Esophagus (tissue), 2 donors: ENCODE results near the gene DUSP12. TPM values are rescaled to one million over a fixed set of nuclear protein-coding genes. Genes with fewer than 3 reads are reported as not detected.

Experiments used
- H3K27ac ChIP-seq, 2 donors: one replicate each; pipeline ENCODE4 v1.5.1; 2013; ENCODE audit warnings: low read depth in 2 of 2, mild to moderate bottlenecking in 2 of 2, inconsistent platforms in 1 of 2, low read length in 1 of 2, moderate library complexity in 1 of 2
- H3K27me3 ChIP-seq, 2 donors: one replicate each; pipeline ENCODE4 v1.6.1; 2013; ENCODE audit warnings: low read length in 2 of 2, control low read depth in 1 of 2, mild to moderate bottlenecking in 1 of 2; ENCODE audit not compliant: insufficient read depth in 2 of 2, control insufficient read depth in 1 of 2
- H3K36me3 ChIP-seq, 2 donors: one replicate each; pipeline ENCODE4 v1.6.1; 2013; ENCODE audit warnings: low read length in 1 of 2; ENCODE audit not compliant: control insufficient read depth in 2 of 2, insufficient read depth in 2 of 2
- H3K4me1 ChIP-seq, 2 donors: one replicate each; pipeline ENCODE4 v1.6.1; 2013; ENCODE audit warnings: low read length in 1 of 2; ENCODE audit not compliant: control insufficient read depth in 2 of 2, insufficient read depth in 2 of 2
- H3K4me3 ChIP-seq, 2 donors: one replicate each; pipeline ENCODE4 v1.5.1; 2013; ENCODE audit warnings: low read length in 2 of 2, mild to moderate bottlenecking in 2 of 2, low read depth in 1 of 2, moderate library complexity in 1 of 2
- H3K9me3 ChIP-seq, 2 donors: one replicate each; pipeline ENCODE4 v1.6.1; 2013; ENCODE audit warnings: mild to moderate bottlenecking in 2 of 2, low read depth in 1 of 2, low read length in 1 of 2, moderate library complexity in 1 of 2; ENCODE audit not compliant: control insufficient read depth in 2 of 2, insufficient read depth in 1 of 2
- WGBS, 2 donors: extraction: QIAGEN DNeasy Blood & Tissue Kit; methylation state at CpG; one replicate each; pipeline ENCODE4 v1.1.7; 2013; 5-methylcytosine and 5-hydroxymethylcytosine counted together
- polyA plus RNA-seq, 2 donors: library from polyadenylated mRNA; stranded (reverse); fragments of 200-250 nt; gene quantifications; one replicate each; pipeline ENCODE4 v1.2.3, GENCODE V29; 2013
- donor health status: healthy with polysubstance abuse.
- donor health status: Bipolar disorder and iron deficiency.

Gene DUSP12
- polyA plus RNA-seq, 2 donors, result 6.5 to 14.5 TPM

DNA sequence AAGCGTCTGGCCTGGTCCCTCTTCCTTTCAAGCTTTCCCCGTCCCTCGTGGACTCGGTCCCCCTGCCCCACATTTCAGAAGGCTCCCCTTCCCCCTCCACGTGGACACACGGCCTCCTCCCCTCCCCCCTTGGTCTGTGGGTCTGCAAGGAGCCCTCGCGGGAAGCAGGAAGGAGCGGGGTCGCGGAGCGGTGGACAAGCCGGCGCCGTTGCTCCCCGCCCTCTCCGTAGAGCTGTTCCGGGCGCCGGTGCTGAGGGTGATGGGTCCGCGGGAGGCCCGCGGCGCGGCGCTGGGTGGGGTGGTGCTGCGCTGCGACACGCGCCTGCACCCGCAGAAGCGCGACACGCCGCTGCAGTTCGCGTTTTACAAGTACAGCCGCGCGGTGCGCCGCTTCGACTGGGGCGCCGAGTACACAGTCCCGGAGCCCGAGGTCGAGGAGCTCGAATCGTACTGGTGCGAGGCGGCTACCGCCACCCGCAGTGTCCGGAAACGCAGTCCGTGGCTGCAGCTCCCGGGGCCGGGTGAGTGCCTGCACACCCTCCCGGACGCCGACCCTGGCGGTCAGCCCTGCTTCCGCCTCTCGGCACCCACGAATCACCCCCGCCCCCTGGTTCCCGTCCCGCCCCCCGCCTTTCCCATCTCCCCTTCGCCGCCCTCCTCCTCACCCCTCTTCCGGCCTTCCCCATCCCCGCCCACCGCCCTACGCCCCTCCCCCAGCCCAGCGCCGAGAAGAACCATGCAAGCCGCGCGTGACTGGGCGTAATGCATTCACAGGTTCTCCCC, 22.9 kb upstream of the DUSP12 start:
- Histone ChIP-seq H3K36me3 (no peaks in the 10 kb centered on the region), H3K9me3 (no peaks in the 10 kb centered on the region), H3K4me1 (peaks cover 3 to 8% of the 10 kb centered on the region in 2 donors), H3K27me3 (no peaks in the 10 kb centered on the region), H3K27ac (peak overlapping the region; percentile 85 to 87), H3K4me3 (peak overlapping the region; percentile 65 to 79)
- WGBS, 2 donors, result 1% methylated on average over 72 to 83 of the region's 83 CpGs

DNA sequence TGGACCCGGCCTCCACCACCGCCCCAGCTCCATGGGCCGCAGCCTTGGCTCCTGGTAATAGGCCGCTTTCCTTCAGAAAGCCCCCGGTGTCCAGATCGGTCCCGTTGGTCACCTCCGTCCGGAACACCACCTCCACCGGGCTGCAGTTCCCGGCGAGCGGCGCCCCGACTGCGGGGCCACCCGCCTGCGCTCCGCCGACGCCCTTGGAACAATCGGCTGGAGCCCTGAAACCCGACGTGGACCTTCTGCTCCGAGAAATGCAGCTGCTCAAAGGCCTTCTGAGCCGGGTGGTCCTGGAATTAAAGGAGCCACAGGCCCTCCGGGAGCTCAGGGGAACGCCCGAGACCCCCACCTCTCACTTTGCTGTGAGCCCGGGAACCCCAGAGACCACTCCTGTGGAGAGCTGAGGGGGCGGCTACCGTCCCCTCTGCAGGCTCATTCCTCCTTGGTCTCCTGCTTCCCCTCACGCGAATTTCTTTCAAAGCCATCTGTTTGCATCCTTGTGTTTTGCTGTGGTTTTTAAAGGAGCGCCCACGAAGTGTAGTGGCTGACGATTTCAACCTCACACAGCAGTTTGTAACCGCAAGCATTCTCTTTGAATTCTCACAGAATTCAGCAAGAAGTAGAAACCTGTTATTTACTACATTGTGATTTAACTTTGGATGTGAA, 22.2 kb upstream of the DUSP12 start:
- Histone ChIP-seq H3K4me3 (peak overlapping the region; percentile 65 to 79), H3K27me3 (no peaks in the 10 kb centered on the region), H3K9me3 (no peaks in the 10 kb centered on the region), H3K4me1 (peaks cover 3 to 8% of the 10 kb centered on the region in 2 donors), H3K36me3 (no peaks in the 10 kb centered on the region), H3K27ac (peak overlapping the region; percentile 80 to 85)
- WGBS, 2 donors, result 3 to 4% methylated on average over 38 of the region's 38 CpGs

DNA sequence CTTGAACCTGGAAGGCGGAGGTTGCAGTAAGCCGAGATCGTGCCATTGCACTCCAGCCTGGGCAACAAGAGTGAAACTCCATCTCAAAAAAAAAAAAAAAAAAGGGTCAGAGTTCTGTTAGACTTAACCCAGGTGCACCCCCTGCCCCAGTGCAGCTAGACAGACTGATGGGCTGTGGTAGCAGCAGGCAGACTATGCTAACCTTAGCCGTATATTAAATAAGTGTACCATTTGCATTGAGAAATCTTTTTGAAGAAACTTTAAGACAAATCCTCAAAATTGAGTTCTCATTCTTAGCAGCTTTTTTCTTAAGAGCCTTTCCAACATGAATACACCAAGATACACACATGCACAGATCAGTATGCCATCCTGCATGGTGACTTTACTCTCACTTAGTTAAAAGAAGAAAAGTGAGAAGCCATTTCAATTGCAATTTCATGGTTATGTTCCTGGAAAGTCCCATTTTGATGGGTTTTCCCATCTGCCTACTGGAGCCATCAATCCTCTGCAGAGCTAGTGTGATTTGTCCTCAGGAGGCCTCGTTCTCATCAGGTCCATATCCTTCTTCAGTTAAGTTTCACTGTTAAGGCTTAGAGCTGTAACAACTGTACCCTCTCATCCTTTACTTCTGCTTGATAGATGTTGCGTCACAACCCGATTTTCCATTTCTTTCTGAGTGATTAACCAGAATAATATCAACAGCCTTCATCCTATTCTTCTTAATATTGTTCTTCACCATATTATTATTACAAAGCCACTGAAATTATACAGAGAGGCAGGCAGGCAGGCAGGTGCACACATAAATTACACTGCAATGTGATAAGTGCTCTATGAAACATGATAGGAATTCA, 21.0 kb upstream of the DUSP12 start:
- Histone ChIP-seq H3K27ac (no peak overlapping the region), H3K4me3 (no peak overlapping the region), H3K4me1 (peaks cover 3 to 6% of the 10 kb centered on the region in 2 donors), H3K9me3 (no peaks in the 10 kb centered on the region), H3K27me3 (no peaks in the 10 kb centered on the region), H3K36me3 (no peaks in the 10 kb centered on the region)
- WGBS, 2 donors, result 82 to 88% methylated on average over 4 to 7 of the region's 7 CpGs

DNA sequence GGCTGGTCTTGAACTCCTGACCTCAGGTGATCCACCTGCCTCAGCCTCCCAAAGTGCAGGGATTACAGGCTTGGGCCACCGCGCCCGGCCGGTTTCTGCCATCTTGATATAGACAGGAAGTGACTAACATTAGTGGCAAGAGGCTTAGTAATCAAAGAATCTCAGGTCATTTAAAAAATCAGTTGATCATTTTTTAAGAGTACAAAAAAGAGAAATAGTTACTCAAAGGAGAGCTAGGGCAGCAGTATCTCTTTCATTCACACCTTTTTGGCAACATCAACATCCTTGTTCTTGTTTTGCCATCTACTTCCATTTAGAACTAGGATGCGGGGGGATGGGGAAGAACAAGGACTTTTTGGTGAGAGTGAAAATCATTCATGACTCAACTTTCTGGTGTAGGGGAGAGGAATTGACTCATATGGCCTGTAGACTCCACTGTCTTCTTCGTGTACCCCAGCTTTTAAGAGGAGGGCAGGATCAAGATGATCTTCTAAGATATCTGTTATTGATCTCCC, 19.5 kb upstream of the DUSP12 start:
- Histone ChIP-seq H3K4me1 (peaks cover 3 to 4% of the 10 kb centered on the region in 2 donors), H3K4me3 (no peak overlapping the region), H3K36me3 (no peaks in the 10 kb centered on the region), H3K9me3 (no peaks in the 10 kb centered on the region), H3K27me3 (no peaks in the 10 kb centered on the region), H3K27ac (no peak overlapping the region)
- 59 to 60% methylated on average over 6 of the region's 6 CpGs for WGBS, 2 donors

DNA sequence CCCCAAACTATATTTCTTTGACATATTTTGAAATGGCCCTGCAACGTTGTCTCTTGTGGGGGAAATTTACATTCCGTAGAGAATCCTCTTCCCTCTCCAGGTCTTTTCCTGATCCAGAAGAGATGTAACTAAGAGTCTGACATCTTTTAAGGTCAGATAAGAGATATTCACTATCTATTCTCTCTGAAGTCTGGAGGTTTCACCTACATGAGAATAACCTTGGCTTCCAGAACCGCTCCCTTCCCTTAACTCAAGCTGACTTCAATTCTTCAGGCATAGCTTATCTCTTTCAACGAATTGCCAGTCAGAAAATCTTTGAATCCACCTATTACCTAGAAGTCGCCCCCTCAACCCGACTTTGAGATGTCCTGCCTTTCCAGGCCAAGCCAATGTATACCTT, 18.3 kb upstream of the DUSP12 start:
- no peaks in the 10 kb centered on the region for H3K4me1 ChIP-seq
- WGBS, 2 donors, result 78 to 82% methylated on average over 6 of the region's 6 CpGs
- H3K27ac ChIP-seq, result no peak overlapping the region
- no peaks in the 10 kb centered on the region for H3K36me3 ChIP-seq
- H3K4me3 ChIP-seq, result no peak overlapping the region
- no peaks in the 10 kb centered on the region for H3K9me3 ChIP-seq
- H3K27me3 ChIP-seq, result no peaks in the 10 kb centered on the region

DNA sequence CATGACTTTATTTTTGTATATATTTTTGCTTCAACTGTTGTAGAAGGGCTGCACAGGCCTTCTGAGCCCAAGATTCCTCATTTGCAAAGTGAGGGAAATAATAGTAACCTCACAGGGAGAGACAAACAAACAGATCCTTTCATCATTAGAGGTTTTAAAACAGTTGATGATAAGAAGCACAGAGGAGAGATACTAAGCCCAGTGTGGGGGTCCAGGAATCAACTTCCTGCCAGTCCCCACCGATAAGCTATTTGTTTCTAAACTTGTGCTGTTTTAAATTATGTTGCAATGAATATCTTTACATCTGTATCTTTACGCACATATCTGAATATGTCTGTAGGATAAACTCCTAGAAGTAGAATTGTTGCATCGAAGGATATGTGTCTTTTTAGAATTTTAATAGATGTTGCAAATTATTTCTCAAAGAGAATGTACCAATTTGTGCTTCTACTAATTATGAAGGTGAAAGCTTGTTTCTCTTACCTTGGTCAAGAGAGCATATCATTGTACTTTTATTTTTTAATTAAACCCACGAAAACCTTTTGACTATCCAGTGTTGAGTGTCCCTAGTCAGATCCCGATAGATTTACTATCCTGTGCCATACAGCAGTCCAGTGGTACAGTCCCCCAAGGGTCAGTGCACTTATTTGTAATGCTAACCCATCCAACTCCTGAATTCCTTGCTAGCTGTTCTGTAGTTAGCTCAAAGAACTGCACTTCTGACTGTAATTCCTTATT, 17.4 kb upstream of the DUSP12 start:
- H3K27ac ChIP-seq, result no peak overlapping the region
- no peaks in the 10 kb centered on the region for H3K4me1 ChIP-seq
- H3K27me3 ChIP-seq, result no peaks in the 10 kb centered on the region
- H3K36me3 ChIP-seq, result no peaks in the 10 kb centered on the region
- H3K4me3 ChIP-seq, result no peak overlapping the region
- WGBS, 2 donors, result 76 to 85% methylated on average over 5 of the region's 5 CpGs
- H3K9me3 ChIP-seq, result no peaks in the 10 kb centered on the region

DNA sequence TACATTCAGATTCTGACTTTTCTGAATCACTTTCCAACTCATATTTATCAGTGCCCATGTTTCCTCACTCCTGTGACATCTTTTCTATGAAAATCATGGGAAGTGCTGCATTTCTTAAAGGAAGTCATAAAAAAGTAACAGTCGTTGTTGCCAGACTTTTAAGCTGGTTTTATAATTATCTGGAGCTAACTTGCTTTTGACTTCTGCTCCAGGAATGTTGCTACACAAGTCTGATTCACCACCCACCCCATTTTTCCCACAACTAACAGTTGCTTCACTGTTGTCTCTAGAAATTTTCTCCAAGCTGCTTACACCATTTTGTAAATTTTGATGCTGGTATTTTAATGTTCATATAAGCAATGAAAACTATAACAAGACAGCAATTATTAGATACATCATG, 16.1 kb upstream of the DUSP12 start:
- WGBS, 2 donors, result 9 to 17% methylated on average over 1 of the region's 1 CpG
- no peaks in the 10 kb centered on the region for H3K36me3 ChIP-seq
- no peak overlapping the region for H3K27ac ChIP-seq
- H3K27me3 ChIP-seq, result no peaks in the 10 kb centered on the region
- H3K4me1 ChIP-seq, result no peaks in the 10 kb centered on the region
- no peak overlapping the region for H3K4me3 ChIP-seq
- no peaks in the 10 kb centered on the region for H3K9me3 ChIP-seq

DNA sequence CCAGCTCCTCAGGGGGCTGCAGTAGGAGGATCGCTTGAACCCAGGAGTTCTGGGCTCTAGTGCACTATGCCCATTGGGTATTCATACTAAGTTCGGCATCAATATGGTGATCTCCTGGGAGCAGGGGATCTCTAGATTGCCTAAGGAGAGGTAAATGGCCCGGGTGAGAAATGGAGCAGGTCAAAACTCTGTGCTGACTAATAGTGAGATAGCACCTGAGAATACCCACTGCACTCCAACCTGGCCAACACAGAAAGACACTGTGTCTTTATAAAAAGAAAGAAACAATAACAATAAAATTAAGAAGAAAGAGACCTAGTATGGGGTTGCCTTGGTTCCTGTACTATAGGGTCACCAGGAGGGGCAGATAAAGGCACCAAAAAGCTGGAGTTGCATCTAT, 13.7 kb upstream of the DUSP12 start:
- 87 to 92% methylated on average over 3 of the region's 3 CpGs for WGBS, 2 donors
- H3K36me3 ChIP-seq, result no peaks in the 10 kb centered on the region
- H3K9me3 ChIP-seq, result no peaks in the 10 kb centered on the region
- H3K4me1 ChIP-seq, result no peaks in the 10 kb centered on the region
- no peak overlapping the region for H3K27ac ChIP-seq
- H3K27me3 ChIP-seq, result no peaks in the 10 kb centered on the region
- no peak overlapping the region for H3K4me3 ChIP-seq
